ENCODE data around the gene ASTN1. TPM values are rescaled to one million over a fixed set of nuclear protein-coding genes. Genes with fewer than 3 reads are reported as not detected.

ASTN1 gene
- 10 to 100 TPM in 1 of 7 donors, 1 to 10 TPM in 6; 1.1 to 14.8 (median 2.7) TPM for total RNA-seq
- 1 to 10 TPM; 1.5 to 4.3 TPM for polyA plus RNA-seq
- long read RNA-seq, donor 1, partial matches to known transcripts = 0 of 2 reads
- long read RNA-seq, donor 1, other reads (novel, unspliced or antisense) = 0 of 2 reads
- long read RNA-seq, donor 2, full-length matches to known transcripts = 1 of 9 reads
- long read RNA-seq, donor 2, partial matches to known transcripts = 8 of 9 reads
- long read RNA-seq, donor 2, other reads (novel, unspliced or antisense) = 0 of 9 reads
- long read RNA-seq, donor 3, partial matches to known transcripts = 0 of 1 reads
- long read RNA-seq, donor 3, other reads (novel, unspliced or antisense) = 0 of 1 reads

DNA sequence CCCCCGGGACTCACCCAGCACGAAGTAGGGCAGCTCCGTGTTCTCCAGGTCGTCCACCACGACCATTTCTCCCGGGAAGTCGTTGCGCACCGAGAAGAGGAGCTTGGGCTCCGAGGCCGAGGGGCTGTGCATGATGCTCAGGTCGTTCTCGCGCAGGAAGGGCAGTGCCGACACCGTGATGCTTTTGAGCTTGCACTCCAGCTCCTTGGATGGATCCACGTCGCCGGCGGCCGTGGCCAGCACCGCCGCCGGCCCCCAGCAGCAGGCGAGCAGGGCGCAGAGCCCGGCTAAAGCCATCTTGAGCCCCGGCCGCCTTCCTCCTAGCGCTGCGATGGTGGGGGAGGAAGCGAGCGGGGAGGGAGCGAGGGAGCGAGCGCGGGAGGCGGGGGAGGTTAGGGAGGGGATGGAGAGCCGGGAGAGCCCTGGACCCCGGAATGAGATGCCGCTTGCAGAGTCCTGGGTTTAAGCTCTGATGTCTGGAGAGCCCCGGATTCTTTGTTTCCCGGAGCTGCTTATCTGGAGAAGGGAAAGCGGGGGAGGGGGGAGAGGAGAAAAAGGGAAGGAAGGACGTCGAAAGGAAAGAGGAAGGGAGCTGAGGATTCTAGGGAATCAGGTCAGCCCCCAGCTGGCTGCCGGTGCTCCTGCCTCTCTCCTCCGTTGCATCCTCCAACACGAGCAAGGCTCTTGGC, at the start of gene ASTN1:
ASTN1 (minus strand) TSS at position 333 of the 689 bp plus-strand sequence; CDS start at position 297, 36 bp downstream.
- H3K4me1 ChIP-seq (ENCODE audit: insufficient read depth) = no peaks in the 10 kb centered on the region
- peak in 2 of 5 donors; percentile 20 to 37 for DNase-seq
- H3K4me3 ChIP-seq = peak within 1 kb of the TSS; percentile 24
- H3K36me3 ChIP-seq = no peaks in the 10 kb centered on the region
- WGBS, 3 donors = 1% methylated on average over 45 to 49 of the region's 49 CpGs
- H3K9me3 ChIP-seq = no peaks in the 10 kb centered on the region
- intact Hi-C loops (cut with DNase I) = no loop called here
- H3K27me3 ChIP-seq = no peaks in the 10 kb centered on the region
- no peak within 1 kb of the TSS for H3K27ac ChIP-seq
- TF ChIP-seq, protein P1, sequence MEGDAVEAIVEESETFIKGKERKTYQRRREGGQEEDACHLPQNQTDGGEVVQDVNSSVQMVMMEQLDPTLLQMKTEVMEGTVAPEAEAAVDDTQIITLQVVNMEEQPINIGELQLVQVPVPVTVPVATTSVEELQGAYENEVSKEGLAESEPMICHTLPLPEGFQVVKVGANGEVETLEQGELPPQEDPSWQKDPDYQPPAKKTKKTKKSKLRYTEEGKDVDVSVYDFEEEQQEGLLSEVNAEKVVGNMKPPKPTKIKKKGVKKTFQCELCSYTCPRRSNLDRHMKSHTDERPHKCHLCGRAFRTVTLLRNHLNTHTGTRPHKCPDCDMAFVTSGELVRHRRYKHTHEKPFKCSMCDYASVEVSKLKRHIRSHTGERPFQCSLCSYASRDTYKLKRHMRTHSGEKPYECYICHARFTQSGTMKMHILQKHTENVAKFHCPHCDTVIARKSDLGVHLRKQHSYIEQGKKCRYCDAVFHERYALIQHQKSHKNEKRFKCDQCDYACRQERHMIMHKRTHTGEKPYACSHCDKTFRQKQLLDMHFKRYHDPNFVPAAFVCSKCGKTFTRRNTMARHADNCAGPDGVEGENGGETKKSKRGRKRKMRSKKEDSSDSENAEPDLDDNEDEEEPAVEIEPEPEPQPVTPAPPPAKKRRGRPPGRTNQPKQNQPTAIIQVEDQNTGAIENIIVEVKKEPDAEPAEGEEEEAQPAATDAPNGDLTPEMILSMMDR (IDR thresholded peaks at IDR 0.05) = no peak
- TF ChIP-seq POLR2A (IDR thresholded peaks at IDR 0.05) (no peak), EP300 (IDR thresholded peaks at IDR 0.05) (no peak)

DNA sequence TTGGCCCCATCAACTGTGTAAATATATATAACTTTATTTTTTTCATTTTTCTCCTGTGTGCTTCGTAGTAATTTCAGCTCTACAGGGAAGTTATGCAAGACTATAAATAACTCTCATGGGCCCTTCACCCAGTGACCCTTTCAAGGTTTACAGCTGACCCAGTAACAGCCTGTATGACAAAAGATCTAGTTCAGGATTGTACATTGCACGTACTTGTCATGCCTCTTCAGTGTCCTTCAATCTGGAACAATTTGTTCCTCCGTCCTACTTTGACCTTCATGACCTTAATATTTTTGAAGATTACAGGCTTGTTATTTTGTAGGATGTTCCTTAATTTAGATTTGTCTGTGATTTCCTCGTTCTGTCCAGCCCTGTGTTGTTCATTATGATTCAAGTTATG, 46.7 kb upstream of the ASTN1 start:
- no peak for TF ChIP-seq EP300 (IDR thresholded peaks at IDR 0.05)
- no peak for TF ChIP-seq POLR2A (IDR thresholded peaks at IDR 0.05)
- TF ChIP-seq, protein P1 (IDR thresholded peaks at IDR 0.05) = no peak
- Histone ChIP-seq H3K27me3 (no peaks in the 10 kb centered on the region), H3K27ac (no peak overlapping the region), H3K36me3 (no peaks in the 10 kb centered on the region), H3K4me1 (ENCODE audit: insufficient read depth) (peaks cover 5% of the 10 kb centered on the region), H3K4me3 (no peak overlapping the region), H3K9me3 (no peaks in the 10 kb centered on the region)
- intact Hi-C loops (cut with DNase I) = no loop called here
- WGBS, 3 donors = 15 to 20% (median 19%) methylated on average over 4 of the region's 4 CpGs
- DNase-seq = no peak

DNA sequence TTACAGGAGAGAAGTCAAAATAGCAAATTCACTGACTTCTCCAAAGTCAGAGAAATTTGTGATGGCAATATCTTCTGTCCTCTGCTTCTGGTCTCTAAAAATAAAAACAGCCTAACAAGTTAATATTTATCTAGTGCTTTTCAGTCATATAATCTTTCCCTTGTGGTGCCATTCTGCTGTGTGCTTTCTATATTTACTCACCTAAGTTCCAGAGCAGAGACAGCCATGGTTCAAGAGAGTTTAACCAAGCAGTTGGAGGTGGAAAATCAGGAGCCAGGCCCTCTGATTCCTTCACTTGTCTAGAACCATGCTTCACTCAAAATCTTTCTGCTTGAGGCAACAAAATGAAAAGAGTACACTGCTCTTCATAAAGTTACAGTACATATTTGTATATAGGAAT, 45.6 kb upstream of the ASTN1 start:
- intact Hi-C loops (cut with DNase I) = no loop called here
- Histone ChIP-seq H3K36me3 (no peaks in the 10 kb centered on the region), H3K27me3 (no peaks in the 10 kb centered on the region), H3K4me3 (no peak overlapping the region), H3K27ac (no peak overlapping the region), H3K4me1 (ENCODE audit: insufficient read depth) (peaks cover 5% of the 10 kb centered on the region), H3K9me3 (no peaks in the 10 kb centered on the region)
- TF ChIP-seq EP300 (IDR thresholded peaks at IDR 0.05) = no peak
- no peak for TF ChIP-seq POLR2A (IDR thresholded peaks at IDR 0.05)
- TF ChIP-seq, protein P1 (IDR thresholded peaks at IDR 0.05) = no peak
- no peak for DNase-seq

DNA sequence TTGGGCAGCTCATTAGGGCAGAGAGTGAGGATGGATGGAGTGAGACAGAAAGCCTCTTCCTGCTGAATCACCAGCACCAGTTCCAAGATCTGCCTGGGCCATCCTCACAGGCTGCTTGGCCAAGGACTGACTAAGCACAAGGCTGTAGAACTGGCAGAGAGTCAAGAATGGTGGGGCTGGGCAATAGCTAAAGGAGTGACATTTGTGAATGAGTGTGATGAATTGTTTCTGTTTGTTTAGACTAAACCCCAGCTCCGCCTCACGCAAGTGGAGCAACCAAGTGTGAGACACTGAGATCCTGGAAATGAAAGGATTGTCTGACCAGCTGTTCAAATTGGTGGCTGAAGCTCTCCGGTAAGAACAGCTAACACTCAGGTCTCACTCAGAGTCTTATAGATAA, 44.8 kb upstream of the ASTN1 start:
- WGBS, 3 donors = 13 to 24% (median 18%) methylated on average over 3 of the region's 3 CpGs

More for the DNA sequence above, 44.8 kb upstream of the ASTN1 start:
- H3K9me3 ChIP-seq = no peaks in the 10 kb centered on the region
- H3K27me3 ChIP-seq = no peaks in the 10 kb centered on the region
- intact Hi-C loops (cut with DNase I) = no loop called here
- H3K36me3 ChIP-seq = no peaks in the 10 kb centered on the region
- H3K4me1 ChIP-seq (ENCODE audit: insufficient read depth) = peaks cover 5% of the 10 kb centered on the region
- peak; percentile 38 to 65 (median 49) for DNase-seq
- H3K4me3 ChIP-seq = no peak overlapping the region
- no peak for TF ChIP-seq POLR2A (IDR thresholded peaks at IDR 0.05)
- TF ChIP-seq EP300 (IDR thresholded peaks at IDR 0.05) = no peak
- TF ChIP-seq, protein P1 (IDR thresholded peaks at IDR 0.05) = no peak
- no peak overlapping the region for H3K27ac ChIP-seq
